Measurements from ENCODE around the gene CPAMD8. TPM values are rescaled to one million over a fixed set of nuclear protein-coding genes. Genes with fewer than 3 reads are reported as not detected.
"Not testable (repeated sequence)": the region's sequence is repeated elsewhere in the genome, so short reads cannot be mapped to it uniquely, and the experiment has no call there.

Gene CPAMD8
- total RNA-seq, 4 donors from 2014 or later = 13.9 to 116 (median 24.2) TPM

- Histone ChIP-seq H3K27ac (no peak overlapping the region), H3K36me3 (no peaks in the 10 kb centered on the region), H3K27me3 (no peaks in the 10 kb centered on the region), H3K4me1 (no peaks in the 10 kb centered on the region), H3K9me3 (no peaks in the 10 kb centered on the region), H3K4me3 (replicated peaks in 1 of 3) (no peak overlapping the region)
- WGBS, 2 donors = 88 to 91% methylated on average over 12 to 13 of the region's 13 CpGs
- intact Hi-C loops (cut with DNase I) = no loop called here
- no peak for TF ChIP-seq POLR2A (IDR thresholded peaks at IDR 0.05)
- no peak for DNase-seq
Observed at GRCh38 chr19:16943942-16944625, 82.5 kb downstream of the CPAMD8 start.

GRCh38 chr19:16943090-16943489 lies 83.5 kb downstream of the CPAMD8 start:
- WGBS, 2 donors = 94 to 97% methylated on average over 7 of the region's 7 CpGs
- H3K27ac ChIP-seq; H3K36me3 ChIP-seq; intact Hi-C loops (cut with DNase I); H3K4me3 ChIP-seq (replicated peaks in 1 of 3); H3K9me3 ChIP-seq; DNase-seq; H3K27me3 ChIP-seq; H3K4me1 ChIP-seq: not testable (repeated sequence)

- Histone ChIP-seq H3K27ac (no peak overlapping the region), H3K9me3 (no peaks in the 10 kb centered on the region), H3K4me1 (no peaks in the 10 kb centered on the region), H3K4me3 (replicated peaks in 1 of 3) (no peak overlapping the region), H3K27me3 (no peaks in the 10 kb centered on the region), H3K36me3 (no peaks in the 10 kb centered on the region)
- intact Hi-C loops (cut with DNase I) = no loop called here
- TF ChIP-seq POLR2A (IDR thresholded peaks at IDR 0.05) (no peak), CTCF (IDR thresholded peaks at IDR 0.05) (no peak)
- no peak for DNase-seq
- 60 to 72% methylated on average over 6 of the region's 6 CpGs for WGBS, 2 donors
Observed at GRCh38 chr19:16942583-16942982, 84.0 kb downstream of the CPAMD8 start.

- intact Hi-C loops (cut with DNase I) = no loop called here
- no peaks in the 10 kb centered on the region for H3K36me3 ChIP-seq
- no peaks in the 10 kb centered on the region for H3K9me3 ChIP-seq
- no peaks in the 10 kb centered on the region for H3K27me3 ChIP-seq
- H3K4me1 ChIP-seq = no peaks in the 10 kb centered on the region
- no peak for TF ChIP-seq CTCF (IDR thresholded peaks at IDR 0.05)
- TF ChIP-seq POLR2A (IDR thresholded peaks at IDR 0.05) = no peak
- 90 to 94% methylated on average over 9 of the region's 9 CpGs for WGBS, 2 donors
- no peak overlapping the region for H3K27ac ChIP-seq
- no peak for DNase-seq
- no peak overlapping the region for H3K4me3 ChIP-seq (replicated peaks in 1 of 3)
Observed at GRCh38 chr19:16940626-16941025, 86.0 kb downstream of the CPAMD8 start.

GRCh38 chr19:16940063-16940462 lies 86.5 kb downstream of the CPAMD8 start:
- H3K4me3 ChIP-seq (replicated peaks in 1 of 3); H3K36me3 ChIP-seq; H3K27ac ChIP-seq; intact Hi-C loops (cut with DNase I); H3K9me3 ChIP-seq; H3K4me1 ChIP-seq; DNase-seq; H3K27me3 ChIP-seq: not testable (repeated sequence)
- WGBS, 2 donors = 93 to 94% methylated on average over 7 of the region's 7 CpGs

- Histone ChIP-seq H3K27me3 (no peaks in the 10 kb centered on the region), H3K9me3 (no peaks in the 10 kb centered on the region), H3K27ac (no peak overlapping the region), H3K4me3 (replicated peaks in 1 of 3) (no peak overlapping the region), H3K36me3 (no peaks in the 10 kb centered on the region), H3K4me1 (no peaks in the 10 kb centered on the region)
- no peak for DNase-seq
- 91 to 92% methylated on average over 11 of the region's 11 CpGs for WGBS, 2 donors
- intact Hi-C loops (cut with DNase I) = no loop called here
- TF ChIP-seq POLR2A (IDR thresholded peaks at IDR 0.05) (no peak), CTCF (IDR thresholded peaks at IDR 0.05) (no peak)
Observed at GRCh38 chr19:16938211-16938610, 88.4 kb downstream of the CPAMD8 start.

GRCh38 chr19:16937796-16938195 lies 88.8 kb downstream of the CPAMD8 start:
- DNase-seq; H3K4me1 ChIP-seq; H3K4me3 ChIP-seq (replicated peaks in 1 of 3); H3K36me3 ChIP-seq; H3K27ac ChIP-seq; H3K27me3 ChIP-seq; intact Hi-C loops (cut with DNase I); H3K9me3 ChIP-seq: not testable (repeated sequence)
- 96 to 98% methylated on average over 12 of the region's 12 CpGs for WGBS, 2 donors
